Stimulated activated CD8-positive, alpha-beta memory T cell treated with anti-CD3 and anti-CD28 coated beads, Interleukin-7, amount 100 ng/mL, for 4 hours (primary cell): ENCODE measurements around the gene GOLGA6B.
"Not testable (repeated sequence)": the region's sequence is repeated elsewhere in the genome, so short reads cannot be mapped to it uniquely, and the experiment has no call there.

Experiments
- DNase-seq, 2 donors: peaks; one replicate each; pipeline ENCODE4 v3.0.0-alpha.2; 2020; ENCODE audit warnings: low read depth in 2 of 2

The GOLGA6B gene

GRCh38 chr15:72654397-72654796, at the start of gene GOLGA6B:
TSS of gene GOLGA6B (plus strand) at chr15:72654697. CDS start at chr15:72654738, 41 bp downstream.
- not testable (repeated sequence) for DNase-seq

GRCh38 chr15:72604794-72605193, 49.7 kb upstream of the GOLGA6B start:
- DNase-seq: no peak

GRCh38 chr15:72608084-72608483, 46.4 kb upstream of the GOLGA6B start:
- DNase-seq: not testable (repeated sequence)

GRCh38 chr15:72609862-72610261, 44.6 kb upstream of the GOLGA6B start:
- no peak for DNase-seq

- DNase-seq: not testable (repeated sequence)
These were observed 42.2 kb upstream of the GOLGA6B start for GRCh38 chr15:72612324-72612723.

GRCh38 chr15:72614810-72615532, 39.5 kb upstream of the GOLGA6B start:
- no peak for DNase-seq

- not testable (repeated sequence) for DNase-seq
These were observed 38.8 kb upstream of the GOLGA6B start for GRCh38 chr15:72615533-72616233.

GRCh38 chr15:72616491-72617210, 37.8 kb upstream of the GOLGA6B start:
- DNase-seq: no peak

- not testable (repeated sequence) for DNase-seq
These were observed 30.6 kb upstream of the GOLGA6B start for GRCh38 chr15:72623854-72624253.

- DNase-seq: not testable (repeated sequence)
These were observed 28.3 kb upstream of the GOLGA6B start for GRCh38 chr15:72626153-72626552.

GRCh38 chr15:72628249-72629067, 26.0 kb upstream of the GOLGA6B start:
- not testable (repeated sequence) for DNase-seq

- not testable (repeated sequence) for DNase-seq
These were observed 25.4 kb upstream of the GOLGA6B start for GRCh38 chr15:72629068-72629570.

GRCh38 chr15:72636519-72637282, 17.8 kb upstream of the GOLGA6B start:
- peak; percentile 16 to 21 for DNase-seq

- DNase-seq: not testable (repeated sequence)
These were observed 14.6 kb upstream of the GOLGA6B start for GRCh38 chr15:72639759-72640483.

GRCh38 chr15:72642271-72642670, 12.2 kb upstream of the GOLGA6B start:
- DNase-seq: not testable (repeated sequence)

- DNase-seq: not testable (repeated sequence)
These were observed 5.8 kb upstream of the GOLGA6B start for GRCh38 chr15:72648631-72649253.

GRCh38 chr15:72656014-72656413, 1.5 kb downstream of the GOLGA6B start:
- not testable (repeated sequence) for DNase-seq

GRCh38 chr15:72661081-72661480, 6.6 kb downstream of the GOLGA6B start:
- DNase-seq: not testable (repeated sequence)

- DNase-seq: not testable (repeated sequence)
These were observed 9.4 kb downstream of the GOLGA6B start for GRCh38 chr15:72663931-72664330.
